Tibial nerve (tissue), 4 donors: ENCODE measurements around the gene TRMT112. TPM values are rescaled to one million over a fixed set of nuclear protein-coding genes. Genes with fewer than 3 reads are reported as not detected.
"Not testable (repeated sequence)": the region's sequence is repeated elsewhere in the genome, so short reads cannot be mapped to it uniquely, and the experiment has no call there.

Source experiments
- DNase-seq, 2 donors: peaks; one replicate each; pipeline ENCODE4 v3.0.0-alpha.2; 2019; ENCODE audit warnings: low spot score in 2 of 2
- H3K27ac ChIP-seq, 4 donors: fragments of 200-600 bp; sonication (generic) in 3 of 4; one replicate each; pipeline ENCODE4 v1.5.1; 2017 to 2019; ENCODE audit warnings: mild to moderate bottlenecking in 1 of 4
- H3K27me3 ChIP-seq, 2 donors: fragments of 200-600 bp; sonication (generic) in 1 of 2; one replicate each; pipeline versions ENCODE4 v1.5.1 to v1.6.0; 2017 to 2019
- H3K36me3 ChIP-seq, 3 donors: fragments of 200-600 bp; sonication (generic); one replicate each; pipeline ENCODE4 v1.5.1; 2018 to 2019
- H3K4me1 ChIP-seq, 4 donors: fragments of 200-600 bp; sonication (generic) in 3 of 4; one replicate each; pipeline ENCODE4 v1.5.1; 2017 to 2019
- H3K4me3 ChIP-seq, 4 donors: fragments of 200-600 bp; sonication (generic) in 3 of 4; one replicate each; pipeline ENCODE4 v1.5.1; 2017 to 2019; ENCODE audit warnings: mild to moderate bottlenecking in 1 of 4, moderate library complexity in 1 of 4
- H3K9me3 ChIP-seq, 4 donors: fragments of 200-600 bp; sonication (generic) in 3 of 4; one replicate each; pipeline ENCODE4 v1.5.1; 2017 to 2019
- CTCF ChIP-seq, 5 experiments: fragments of 200-600 bp in 3 of 5; fragments of 450-650 bp in 2 of 5; sonication (generic) in 3 of 5; IDR thresholded peaks; one replicate each; pipeline ENCODE4 v1.5.1; 2016 to 2019; ENCODE audit warnings: antibody characterized with exemption in 5 of 5, mild to moderate bottlenecking in 3 of 5, moderate library complexity in 2 of 5
- EP300 ChIP-seq, 2 donors: sonication (generic); formaldehyde crosslinking; IDR thresholded peaks; one replicate each; pipeline ENCODE4 v1.6.1; 2017; ENCODE audit warnings: antibody characterized with exemption in 2 of 2, mild to moderate bottlenecking in 1 of 2
- POLR2A ChIP-seq, 2 donors: fragments of 450-650 bp; IDR thresholded peaks; one replicate each; pipeline ENCODE4 v1.6.1; 2017; ENCODE audit warnings: antibody characterized with exemption in 2 of 2, mild to moderate bottlenecking in 2 of 2, moderate library complexity in 2 of 2
- WGBS, 2 donors: methylation state at CpG; one replicate each; pipeline ENCODE4 v1.1.5; 2018; 5-methylcytosine and 5-hydroxymethylcytosine counted together
- total RNA-seq, 4 donors: library from RNA; depleted of rRNA; stranded (reverse); fragments of >200 nt; gene quantifications; one replicate each; pipeline ENCODE4 v1.1.0, GENCODE V29; 2016

Gene TRMT112
- total RNA-seq, 4 donors from 2014 or later, result 290 to 381 (median 327) TPM

- DNase-seq, result no peak
- Histone ChIP-seq H3K27ac (no peak overlapping the region), H3K27me3 (no peaks in the 10 kb centered on the region), H3K4me1 (peaks cover 0 to 30% (median 11%) of the 10 kb centered on the region in 4 donors), H3K36me3 (no peaks in the 10 kb centered on the region), H3K9me3 (peaks cover 0 to 5% (median 0%) of the 10 kb centered on the region in 4 donors), H3K4me3 (no peak overlapping the region)
- WGBS, 2 donors, result 75 to 80% methylated on average over 11 of the region's 11 CpGs
- no peak for TF ChIP-seq CTCF (IDR thresholded peaks at IDR 0.05)
- TF ChIP-seq POLR2A (IDR thresholded peaks at IDR 0.05), result no peak
- no peak for TF ChIP-seq EP300 (IDR thresholded peaks at IDR 0.05)
Measured at GRCh38 chr11:64330888-64331287, 13.5 kb upstream of the TRMT112 start.

DNA sequence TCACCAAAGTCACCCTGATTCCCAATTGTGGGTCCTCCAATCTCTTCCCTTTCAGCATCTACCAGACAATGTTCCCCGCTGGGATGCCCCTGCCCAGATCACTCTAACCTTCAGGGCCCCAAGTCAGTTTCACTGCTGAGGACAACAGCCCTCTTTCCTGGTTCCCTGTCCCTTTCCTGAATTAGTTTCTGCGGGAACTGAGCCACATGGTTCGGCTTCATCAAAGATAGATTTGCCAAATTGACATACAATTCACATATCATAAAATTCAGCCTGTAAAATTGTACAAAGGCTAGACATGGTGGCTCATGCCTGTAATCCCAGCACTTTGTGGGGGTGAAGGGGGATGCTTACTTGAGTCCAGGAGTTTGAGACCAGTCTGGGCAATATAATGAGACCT, 10.6 kb upstream of the TRMT112 start:
- DNase-seq, result no peak
- peaks cover 0 to 5% (median 0%) of the 10 kb centered on the region in 3 donors for H3K36me3 ChIP-seq
- no peak overlapping the region for H3K27ac ChIP-seq
- TF ChIP-seq CTCF (IDR thresholded peaks at IDR 0.05) (no peak), EP300 (IDR thresholded peaks at IDR 0.05) (no peak)
- 77 to 86% methylated on average over 3 of the region's 3 CpGs for WGBS, 2 donors
- no peaks in the 10 kb centered on the region for H3K27me3 ChIP-seq
- peaks cover 0 to 5% (median 0%) of the 10 kb centered on the region in 4 donors for H3K9me3 ChIP-seq
- no peak overlapping the region for H3K4me3 ChIP-seq
- H3K4me1 ChIP-seq, result peaks cover 0 to 30% (median 11%) of the 10 kb centered on the region in 4 donors

DNA sequence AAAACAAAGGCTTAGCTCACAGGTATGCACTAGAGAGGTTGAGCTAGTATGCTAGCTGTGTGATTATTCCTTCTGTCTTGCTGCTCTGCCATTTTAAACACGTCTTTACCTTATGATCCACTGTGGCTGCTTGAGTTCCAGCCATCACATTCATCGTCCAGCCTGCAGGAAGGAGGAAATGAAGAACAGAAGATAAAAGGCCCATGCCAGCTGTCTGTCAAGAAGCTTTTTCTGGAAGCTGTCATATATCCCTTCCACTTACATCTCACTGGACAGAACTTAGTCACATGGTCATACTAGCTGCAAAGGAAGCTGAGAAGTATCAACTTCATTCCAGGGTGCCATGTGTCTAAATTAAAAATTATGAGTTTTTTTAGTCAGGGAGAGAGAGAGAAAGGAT, 10.0 kb upstream of the TRMT112 start:
- no peak overlapping the region for H3K27ac ChIP-seq
- WGBS, 2 donors, result 91 to 94% methylated on average over 2 of the region's 2 CpGs
- no peak for DNase-seq
- peaks cover 0 to 32% (median 10%) of the 10 kb centered on the region in 4 donors for H3K4me1 ChIP-seq
- H3K9me3 ChIP-seq, result peaks cover 0 to 5% (median 0%) of the 10 kb centered on the region in 4 donors
- H3K36me3 ChIP-seq, result peaks cover 0 to 11% (median 0%) of the 10 kb centered on the region in 3 donors
- H3K27me3 ChIP-seq, result no peaks in the 10 kb centered on the region
- H3K4me3 ChIP-seq, result no peak overlapping the region
- TF ChIP-seq POLR2A (IDR thresholded peaks at IDR 0.05), result no peak
- no peak for TF ChIP-seq CTCF (IDR thresholded peaks at IDR 0.05)
- TF ChIP-seq EP300 (IDR thresholded peaks at IDR 0.05), result no peak

- no peak for DNase-seq
- no peak overlapping the region for H3K27ac ChIP-seq
- WGBS, 2 donors, result 80% methylated on average over 11 of the region's 11 CpGs
- peaks cover 0 to 16% (median 2%) of the 10 kb centered on the region in 4 donors for H3K4me1 ChIP-seq
- peaks cover 0 to 5% (median 0%) of the 10 kb centered on the region in 4 donors for H3K9me3 ChIP-seq
- no peaks in the 10 kb centered on the region for H3K27me3 ChIP-seq
- peaks cover 0 to 34% (median 11%) of the 10 kb centered on the region in 3 donors for H3K36me3 ChIP-seq
- no peak overlapping the region for H3K4me3 ChIP-seq
- no peak for TF ChIP-seq POLR2A (IDR thresholded peaks at IDR 0.05)
- no peak for TF ChIP-seq EP300 (IDR thresholded peaks at IDR 0.05)
- TF ChIP-seq CTCF (IDR thresholded peaks at IDR 0.05), result no peak
Measured at GRCh38 chr11:64324692-64325469, 7.5 kb upstream of the TRMT112 start.

DNA sequence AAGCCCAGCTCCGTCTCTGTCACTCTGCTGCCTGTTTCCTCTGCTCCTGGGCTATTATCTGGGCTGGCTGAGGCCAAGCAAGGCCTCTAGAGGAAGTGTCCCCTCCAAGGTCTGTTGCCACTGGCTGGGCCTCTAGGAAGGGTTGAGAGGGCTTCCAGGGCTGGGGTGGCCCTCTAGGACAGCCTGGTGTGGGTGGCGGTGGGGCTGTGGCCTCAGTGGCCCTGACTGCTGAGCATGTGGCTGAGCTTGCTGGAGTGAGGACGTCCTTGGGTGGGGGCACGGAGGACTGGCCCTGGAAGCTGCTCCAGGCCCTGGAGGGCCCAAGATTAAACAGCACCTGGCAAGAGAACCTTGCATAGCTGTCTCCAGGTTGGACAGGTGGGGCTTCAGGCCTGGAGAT, 6.6 kb upstream of the TRMT112 start:
- H3K4me3 ChIP-seq, H3K9me3 ChIP-seq, H3K27ac ChIP-seq, H3K27me3 ChIP-seq, DNase-seq: not testable (repeated sequence)
- Histone ChIP-seq H3K4me1 (peaks cover 0 to 16% (median 5%) of the 10 kb centered on the region in 4 donors), H3K36me3 (peaks cover 0 to 41% (median 11%) of the 10 kb centered on the region in 3 donors)
- whole genome bisulfite sequencing, 2 donors, result 72 to 78% methylated on average over 4 of the region's 4 CpGs
